K562 (cell line): Measurements from ENCODE around the gene CERS6. TPM values are rescaled to one million over a fixed set of nuclear protein-coding genes. Genes with fewer than 3 reads are reported as not detected.

ENCODE experiments used
- ATAC-seq: fragments of 200-7000 bp; cut with Tn5 transposase; 3 replicates; pipeline ENCODE4 v1.9.1; 2020; ENCODE audit warnings: moderate library complexity
- BruUV-seq: library from RNA; stranded (reverse); fragments of 400-500 nt; replicated peaks from 2 replicates; lab custom pipeline; 2021; lab: Mats Ljungman, UMichigan
- CTCF ChIA-PET: fragments of 300-600 bp; formaldehyde crosslinking; extraction: SDS; loops from one replicate; lab custom pipeline; 2021; ENCODE audit warnings: low intra/inter-chr PET ratio; lab: Yijun Ruan, JAX
- POLR2A ChIA-PET: fragments of 300-600, 350-650 bp; sonication (Branson Sonifier 250); formaldehyde crosslinking; extraction: SDS; loops from one replicate; lab custom pipeline; 2021; ENCODE audit warnings: antibody characterized with exemption, inconsistent platforms; lab: Yijun Ruan, JAX
- DNase-seq, 4 experiments: peaks; one replicate each; pipeline versions ENCODE4 v3.0.0 to v3.0.0-alpha.2; 2011 to 2018; ENCODE audit warnings: low spot score in 3 of 4, mixed read lengths in 3 of 4; ENCODE audit errors: extremely low read depth in 1 of 4
- FAIRE-seq: peaks from 2 replicates; lab custom pipeline; 2011; peaks lifted over from hg19 to GRCh38; lab: Jason Lieb, UNC
- H2AFZ ChIP-seq: 2 replicates; pipeline ENCODE4 v1.6.0; 2011; ENCODE audit warnings: low read depth, low read length, control low read depth, inconsistent platforms
- H3K27ac ChIP-seq: fragments of 200-600 bp; 3 replicates; pipeline ENCODE4 v1.8.0; 2011; ENCODE audit warnings: low read depth, mild to moderate bottlenecking, control low read depth, inconsistent platforms, low read length, moderate library complexity, mixed read lengths; ENCODE audit errors: extremely low read depth
- H3K27me3 ChIP-seq, 2 experiments: fragments of 300-600 bp in 1 of 2; 2 replicates in 1 of 2; 3 replicates in 1 of 2; pipeline versions ENCODE4 v1.6.0 to v1.8.0; 2011; ENCODE audit warnings: inconsistent platforms in 2 of 2, low read length in 2 of 2, mild to moderate bottlenecking in 1 of 2, mixed read lengths in 1 of 2, moderate library complexity in 1 of 2; ENCODE audit not compliant: control insufficient read depth in 2 of 2, insufficient read depth in 2 of 2
- H3K36me3 ChIP-seq: fragments of 300-600 bp; 3 replicates; pipeline ENCODE4 v1.8.0; 2011; ENCODE audit warnings: mild to moderate bottlenecking, low read length, inconsistent platforms; ENCODE audit not compliant: control insufficient read depth, insufficient read depth
- H3K4me1 ChIP-seq, 2 experiments: fragments of 200-600 bp in 1 of 2; replicated peaks in 1 of 2; 2 replicates in 1 of 2; 3 replicates in 1 of 2; pipeline versions ENCODE4 v1.5.1 to v1.8.0; 2011; ENCODE audit warnings: inconsistent platforms in 2 of 2, low read length in 2 of 2, mild to moderate bottlenecking in 1 of 2, mixed read lengths in 1 of 2, moderate library complexity in 1 of 2; ENCODE audit not compliant: control insufficient read depth in 2 of 2, insufficient read depth in 2 of 2
- H3K4me2 ChIP-seq: 2 replicates; pipeline ENCODE4 v1.6.1; 2011; ENCODE audit warnings: low read length, control low read depth, inconsistent platforms, mixed read lengths; ENCODE audit not compliant: insufficient read depth
- H3K4me3 ChIP-seq: fragments of 200-600 bp; sonication (generic), shearing (Covaris generic); 2 replicates; pipeline ENCODE4 v1.5.1; 2016; ENCODE audit warnings: control low read depth, inconsistent platforms
- H3K79me2 ChIP-seq: fragments of 200-600 bp; 3 replicates; pipeline ENCODE4 v1.8.0; 2011; ENCODE audit warnings: low read length, inconsistent platforms; ENCODE audit not compliant: control insufficient read depth, insufficient read depth
- H3K9ac ChIP-seq, 2 experiments: 2 replicates each; pipeline versions ENCODE4 v1.6.0 to v1.6.1; 2011; ENCODE audit warnings: low read depth in 2 of 2, low read length in 2 of 2, control low read depth in 1 of 2, inconsistent platforms in 1 of 2, mild to moderate bottlenecking in 1 of 2, mixed read lengths in 1 of 2; ENCODE audit not compliant: insufficient read depth in 1 of 2
- H3K9me1 ChIP-seq: one replicate; pipeline ENCODE4 v1.6.0; 2011; ENCODE audit warnings: inconsistent platforms, mild to moderate bottlenecking, low read length, moderate library complexity; ENCODE audit not compliant: control insufficient read depth, insufficient read depth
- H3K9me3 ChIP-seq: replicated peaks from 2 replicates; pipeline ENCODE4 v1.5.1; 2011; ENCODE audit warnings: low read depth, low read length, inconsistent platforms; ENCODE audit not compliant: control insufficient read depth, insufficient read depth
- H4K20me1 ChIP-seq: replicated peaks from 2 replicates; pipeline ENCODE4 v1.6.1; 2011; ENCODE audit warnings: low read length, inconsistent platforms, mixed read lengths; ENCODE audit not compliant: control insufficient read depth, insufficient read depth
- ATF4 ChIP-seq: fragments of 450-650 bp; formaldehyde crosslinking; IDR thresholded peaks from 2 replicates; pipeline ENCODE4 v1.4.0; 2022; ENCODE audit warnings: mild to moderate bottlenecking, moderate library complexity
- C11orf30 ChIP-seq: fragments of 450-650 bp; IDR thresholded peaks from 2 replicates; pipeline ENCODE4 v1.6.1; 2016; ENCODE audit warnings: low read depth, mild to moderate bottlenecking
- CBX8 ChIP-seq: fragments of 200-600 bp; sonication (generic); IDR thresholded peaks from 2 replicates; pipeline ENCODE4 v1.6.1; 2012; ENCODE audit warnings: borderline replicate concordance, mixed run types, low read depth, mild to moderate bottlenecking, moderate library complexity, mixed read lengths, low read length, control low read depth, inconsistent platforms; ENCODE audit not compliant: poor library complexity, severe bottlenecking; ENCODE audit errors: extremely low read depth
- MAFF ChIP-seq: IDR thresholded peaks from 2 replicates; pipeline ENCODE4 v1.6.1; 2012; ENCODE audit warnings: low read length, improper control_type of control experiment
- MAFG ChIP-seq: fragments of 450-650 bp; conservative IDR thresholded peaks from 2 replicates; pipeline ENCODE4 v1.6.1; 2016; ENCODE audit warnings: missing genetic modification characterization, missing compliant biosample characterization
- RFX5 ChIP-seq: IDR thresholded peaks from 2 replicates; pipeline ENCODE4 v1.6.1; 2011; ENCODE audit warnings: low read depth, mild to moderate bottlenecking, improper control_type of control experiment, low read length
- ZNF224 ChIP-seq: sonication (generic); formaldehyde crosslinking; IDR thresholded peaks from 2 replicates; pipeline ENCODE4 v1.8.0; 2022; ENCODE audit warnings: mild to moderate bottlenecking, missing genetic modification reagents
- ZNF316 ChIP-seq: fragments of 450-650 bp; IDR thresholded peaks from 2 replicates; pipeline ENCODE4 v1.6.1; 2016
- WGBS: fragments of 100-300 bp; shearing (Covaris generic); methylation state at CpG from one replicate; pipeline ENCODE4 v1.1.6; 2016; ENCODE audit warnings: low coverage, mixed read lengths; ENCODE audit not compliant: insufficient coverage; ENCODE audit errors: missing lambda C conversion rate; 5-methylcytosine and 5-hydroxymethylcytosine counted together
- in situ Hi-C: fragments of 300-500 bp; cut with MboI; formaldehyde crosslinking; loops from 4 replicates; pipeline ENCODE4 v1.15.0; 2018; ENCODE audit warnings: inconsistent platforms, mixed read lengths
- intact Hi-C: fragments of 100-400 bp; cut with micrococcal nuclease; formaldehyde crosslinking; loops from 2 replicates; pipeline ENCODE4 v1.14.2; 2022
- polyA plus RNA-seq, 8 experiments: library from polyadenylated mRNA; depleted of rRNA in 4 of 8; stranded (reverse) in 5 of 8; unstranded in 3 of 8; fragments of >200 nt; fragmentation: Nextera tagmentation in 2 of 8; fragmentation: Illumina TruSeq in 1 of 8; extraction: Ambion mirVana in 2 of 8; extraction: Trizol in 1 of 8; gene quantifications; 2 replicates each; pipeline versions ENCODE4 v1.2.1 to v1.2.3, GENCODE V29; 2011 to 2014; ENCODE audit warnings: inconsistent platforms in 1 of 8, missing spikeins in 1 of 8
- total RNA-seq, 7 experiments: library from RNA; depleted of rRNA in 6 of 7; stranded (reverse); fragments of >200 nt in 6 of 7; fragmentation: Illumina TruSeq in 2 of 7; extraction: Trizol in 2 of 7; gene quantifications; 2 replicates each; pipeline versions ENCODE4 v1.2.1 to v1.2.3, GENCODE V29; 2011 to 2021; ENCODE audit warnings: low replicate concordance in 1 of 7

CERS6 gene
- total and polyA plus RNA-seq, 9 of the 15 experiments (the other 6 are each of a cell fraction or from before 2014, with no cell fraction given): 1.6 to 13.6 (median 11.4) TPM

GRCh38 chr2:168702579-168702978 lies 246.5 kb downstream of the CERS6 start:
- in situ Hi-C loops: no loop called here
- intact Hi-C loops: loop anchor here (10.0 kb wide), 1 partner anchor 538 kb away; no protein-coding TSS in a partner anchor
- no peaks in the 10 kb centered on the region for H3K36me3 ChIP-seq
- 53% methylated on average over 2 of the region's 2 CpGs for WGBS
- no peak for DNase-seq
- no peak overlapping the region for H3K4me3 ChIP-seq
- TF ChIP-seq ZNF316 (peak; percentile 80), C11orf30 (peak; percentile 60; the same call in 1 of the 2 replicates), ATF4 (CRISPR knock-in tag) (no peak), MAFF (peak; percentile 30; the same call in 1 of the 2 replicates), CBX8 (no peak), MAFG (peak; percentile 45; the same call in 1 of the 2 replicates), ZNF224 (CRISPR knock-in tag) (no peak), RFX5 (no peak)
- no peaks in the 10 kb centered on the region for H3K27me3 ChIP-seq
- ChIA-PET CTCF (no interaction called here), POLR2A (no interaction called here)
- H2AFZ ChIP-seq: no peak overlapping the region
- no peak overlapping the region for H3K27ac ChIP-seq
- BruUV-seq: no TSS peak
- FAIRE-seq: no peak
- no peaks in the 10 kb centered on the region for H3K9me3 ChIP-seq
- H4K20me1 ChIP-seq: no peaks in the 10 kb centered on the region
- H3K9me1 ChIP-seq: no peaks in the 10 kb centered on the region
- H3K79me2 ChIP-seq: no peaks in the 10 kb centered on the region
- no peak overlapping the region for H3K9ac ChIP-seq
- H3K4me2 ChIP-seq: no peak overlapping the region
- no peaks in the 10 kb centered on the region; a peak in 1 of 5 replicates for H3K4me1 ChIP-seq
- no peak for ATAC-seq
